CD4-positive, CD25-positive, alpha-beta regulatory T cell (primary cell): ENCODE measurements around the gene TRAF2. TPM values are rescaled to one million over a fixed set of nuclear protein-coding genes. Genes with fewer than 3 reads are reported as not detected.

Source experiments
- ATAC-seq, 2 donors: fragments of 150-1000 bp; cut with Tn5 transposase; one replicate each; pipeline ENCODE4 v1.10.0; 2021; ENCODE audit warnings: low read depth in 2 of 2, moderate number of reproducible peaks in 2 of 2, moderate library complexity in 1 of 2
- DNase-seq, 3 donors: peaks; one replicate each; pipeline versions ENCODE4 v3.0.0 to v3.0.0-alpha.2; 2012 to 2022; ENCODE audit warnings: mixed read lengths in 1 of 3
- H3K27ac ChIP-seq: one replicate; pipeline ENCODE4 v1.7.0; 2013; ENCODE audit warnings: mild to moderate bottlenecking, low read length; ENCODE audit not compliant: insufficient read depth, poor library complexity, severe bottlenecking
- H3K27me3 ChIP-seq: one replicate; pipeline ENCODE4 v1.7.0; 2013; ENCODE audit warnings: low read length; ENCODE audit not compliant: control insufficient read depth, insufficient read depth
- H3K36me3 ChIP-seq: one replicate; pipeline ENCODE4 v1.7.0; 2013; ENCODE audit warnings: mild to moderate bottlenecking, low read length, moderate library complexity; ENCODE audit not compliant: control insufficient read depth, insufficient read depth
- H3K4me1 ChIP-seq: 2 replicates; pipeline ENCODE4 v1.7.0; 2013; ENCODE audit warnings: mild to moderate bottlenecking, low read length; ENCODE audit not compliant: insufficient read depth, control insufficient read depth, poor library complexity, severe bottlenecking
- H3K4me3 ChIP-seq: one replicate; pipeline ENCODE4 v1.7.0; 2013; ENCODE audit warnings: low read depth, mild to moderate bottlenecking, low read length, moderate library complexity
- H3K9me3 ChIP-seq, 2 experiments: 1 replicate in 1 of 2; 2 replicates in 1 of 2; pipeline ENCODE4 v1.7.0; 2013; ENCODE audit warnings: low read length in 2 of 2, mild to moderate bottlenecking in 1 of 2, moderate library complexity in 1 of 2; ENCODE audit not compliant: control insufficient read depth in 2 of 2
- H3K27ac Mint-ChIP-seq, 3 donors: one replicate each; pipeline ENCODE4 v1.8.0; 2020 to 2022; ENCODE audit warnings: mild to moderate bottlenecking in 3 of 3, mixed read lengths in 3 of 3, moderate library complexity in 2 of 3
- H3K27me3 Mint-ChIP-seq: one replicate; pipeline ENCODE4 v1.8.0; 2022; ENCODE audit warnings: mild to moderate bottlenecking, mixed read lengths
- H3K36me3 Mint-ChIP-seq: one replicate; pipeline ENCODE4 v1.8.0; 2020; ENCODE audit warnings: mixed read lengths
- H3K4me1 Mint-ChIP-seq, 4 donors: one replicate each; pipeline ENCODE4 v1.8.0; 2020 to 2022; ENCODE audit warnings: mixed read lengths in 4 of 4, mild to moderate bottlenecking in 1 of 4
- H3K4me3 Mint-ChIP-seq, 4 donors: one replicate each; pipeline ENCODE4 v1.8.0; 2020 to 2022; ENCODE audit warnings: mild to moderate bottlenecking in 4 of 4, mixed read lengths in 4 of 4, moderate library complexity in 3 of 4
- H3K9me3 Mint-ChIP-seq, 7 donors: one replicate each; pipeline ENCODE4 v1.8.0; 2020 to 2022; ENCODE audit warnings: mixed read lengths in 7 of 7, mild to moderate bottlenecking in 3 of 7, moderate library complexity in 2 of 7
- polyA plus RNA-seq, 4 donors: library from polyadenylated mRNA; unstranded; fragments of 300-500 nt; fragmentation: Illumina TruSeq; gene quantifications; one replicate each; pipeline ENCODE4 v1.2.3, GENCODE V29; 2021
- total RNA-seq: library from RNA; stranded (reverse); gene quantifications from one replicate; pipeline ENCODE4 v1.2.3, GENCODE V29; 2022

TRAF2 gene
- total and polyA plus RNA-seq, 5 donors from 2014 or later, result 11.0 to 28.6 (median 16.8) TPM

DNA sequence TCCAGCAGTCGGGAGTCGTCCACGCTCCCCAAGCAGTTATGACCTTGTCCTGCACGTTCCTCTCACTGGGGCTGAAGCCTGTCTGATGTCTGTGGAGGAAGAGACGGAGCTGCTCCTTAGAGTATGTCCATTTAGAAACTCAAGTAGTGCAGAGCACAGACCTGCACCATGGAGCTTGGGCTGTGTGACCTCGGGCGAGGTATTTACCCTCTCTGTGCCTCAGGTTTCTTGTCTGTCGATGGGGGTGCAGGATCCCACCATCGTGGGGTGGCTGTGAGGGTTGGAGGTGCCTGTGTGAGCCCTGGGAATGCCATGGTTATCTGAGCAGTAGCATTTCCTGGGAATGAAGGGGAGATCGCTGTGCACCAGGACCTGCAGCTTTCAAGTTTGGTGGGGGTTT, 14.2 kb downstream of the TRAF2 start:
- Histone ChIP-seq H3K9me3 (no peaks in the 10 kb centered on the region), H3K27ac (peak overlapping the region; percentile 94), H3K4me3 (no peak overlapping the region), H3K27me3 (no peaks in the 10 kb centered on the region), H3K4me1 (peaks cover 53% of the 10 kb centered on the region), H3K36me3 (peaks cover 16% of the 10 kb centered on the region)
- Mint-ChIP-seq H3K4me3 (peak overlapping the region in 3 of 4 donors; percentile 31 to 51 (median 44)), H3K27me3 (no peaks in the 10 kb centered on the region), H3K27ac (peak overlapping the region; percentile 45 to 92 (median 71)), H3K36me3 (peaks cover 8% of the 10 kb centered on the region), H3K4me1 (peaks cover 8 to 76% (median 48%) of the 10 kb centered on the region in 4 donors), H3K9me3 (no peaks in the 10 kb centered on the region)
- ATAC-seq, result no peak
- no peak for DNase-seq

DNA sequence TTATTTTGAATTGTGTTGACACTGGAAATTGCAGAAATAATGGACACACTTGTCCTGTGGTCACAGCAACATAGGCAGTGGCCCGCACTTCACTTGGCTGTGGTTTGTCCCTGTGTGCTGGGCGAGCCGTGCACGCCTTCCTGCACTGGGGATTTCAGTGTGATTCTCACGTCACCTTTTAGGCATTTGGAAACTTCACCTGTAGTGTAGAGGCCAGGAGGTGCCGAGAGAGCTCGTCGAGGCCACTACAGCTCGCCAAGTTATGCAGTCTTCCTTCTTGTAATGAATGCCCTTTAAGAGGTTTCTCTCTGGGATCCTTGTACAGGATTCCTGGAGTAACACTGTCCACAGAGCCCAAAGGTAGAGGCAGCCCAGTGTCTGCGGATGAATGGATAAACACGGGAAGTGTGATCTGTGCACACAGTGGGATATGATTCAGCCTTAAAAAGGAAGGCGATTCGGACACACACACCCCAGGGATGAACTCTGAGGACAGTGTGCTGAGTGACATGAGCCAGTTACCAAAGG, 14.7 kb downstream of the TRAF2 start:
- Mint-ChIP-seq H3K4me1 (peaks cover 8 to 77% (median 49%) of the 10 kb centered on the region in 4 donors), H3K9me3 (no peaks in the 10 kb centered on the region), H3K27me3 (no peaks in the 10 kb centered on the region), H3K36me3 (peaks cover 8% of the 10 kb centered on the region), H3K27ac (peak overlapping the region; percentile 92 to 100 (median 97)), H3K4me3 (peak overlapping the region; percentile 80 to 87 (median 84))
- Histone ChIP-seq H3K4me1 (peaks cover 52% of the 10 kb centered on the region), H3K27me3 (no peaks in the 10 kb centered on the region), H3K36me3 (peaks cover 17% of the 10 kb centered on the region), H3K27ac (peak overlapping the region; percentile 94), H3K9me3 (no peaks in the 10 kb centered on the region), H3K4me3 (peak overlapping the region; percentile 69)
- no peak for DNase-seq
- ATAC-seq, result no peak

DNA sequence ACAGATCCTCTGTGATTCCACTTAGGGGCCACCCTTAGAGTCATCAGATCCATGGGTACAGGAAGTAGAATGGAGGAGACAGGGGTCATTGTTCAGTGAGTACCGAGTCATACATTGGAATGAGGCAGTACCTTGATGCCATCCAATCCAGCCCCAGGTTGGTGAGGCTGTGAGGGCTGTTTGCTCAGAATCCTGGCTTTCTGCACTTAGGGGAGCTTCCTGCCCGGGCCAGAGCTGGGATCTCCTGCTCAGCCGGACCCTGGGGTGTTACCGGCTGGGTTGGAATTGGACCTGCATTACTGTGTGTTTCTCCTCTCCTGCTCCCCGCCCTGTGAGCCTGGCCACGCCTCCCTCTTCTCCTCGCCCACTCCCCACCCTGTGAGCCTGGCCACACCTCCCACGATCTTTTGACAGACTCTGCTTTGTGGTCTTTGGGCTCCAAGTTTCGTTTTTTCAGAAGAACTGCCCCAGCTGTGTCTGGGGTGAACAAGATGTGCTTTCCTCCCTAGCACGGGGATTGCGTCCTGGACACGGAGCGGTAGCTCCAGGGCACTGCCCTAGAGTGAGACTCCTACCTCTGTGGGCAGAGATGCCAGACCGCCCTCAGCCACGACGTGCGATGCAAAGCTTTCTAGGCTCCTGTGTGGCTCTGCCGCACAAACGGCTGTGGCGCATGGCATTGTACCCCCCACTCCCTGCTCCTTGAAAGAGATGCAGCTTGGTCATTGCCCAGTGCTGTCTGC, 15.4 kb downstream of the TRAF2 start:
- no peaks in the 10 kb centered on the region for H3K27me3 Mint-ChIP-seq
- H3K4me1 Mint-ChIP-seq, result peaks cover 8 to 77% (median 48%) of the 10 kb centered on the region in 4 donors
- H3K36me3 ChIP-seq, result peaks cover 24% of the 10 kb centered on the region
- no peaks in the 10 kb centered on the region for H3K9me3 Mint-ChIP-seq
- peak; percentile 65 to 70 for ATAC-seq
- H3K27ac Mint-ChIP-seq, result peak overlapping the region; percentile 92 to 100 (median 97)
- peak overlapping the region; percentile 69 for H3K4me3 ChIP-seq
- peak overlapping the region; percentile 94 for H3K27ac ChIP-seq
- no peaks in the 10 kb centered on the region for H3K9me3 ChIP-seq
- H3K27me3 ChIP-seq, result no peaks in the 10 kb centered on the region
- peak overlapping the region; percentile 80 to 87 (median 84) for H3K4me3 Mint-ChIP-seq
- peaks cover 49% of the 10 kb centered on the region for H3K4me1 ChIP-seq
- H3K36me3 Mint-ChIP-seq, result peaks cover 12% of the 10 kb centered on the region
- DNase-seq, result peak; percentile 61 to 86 (median 62)

DNA sequence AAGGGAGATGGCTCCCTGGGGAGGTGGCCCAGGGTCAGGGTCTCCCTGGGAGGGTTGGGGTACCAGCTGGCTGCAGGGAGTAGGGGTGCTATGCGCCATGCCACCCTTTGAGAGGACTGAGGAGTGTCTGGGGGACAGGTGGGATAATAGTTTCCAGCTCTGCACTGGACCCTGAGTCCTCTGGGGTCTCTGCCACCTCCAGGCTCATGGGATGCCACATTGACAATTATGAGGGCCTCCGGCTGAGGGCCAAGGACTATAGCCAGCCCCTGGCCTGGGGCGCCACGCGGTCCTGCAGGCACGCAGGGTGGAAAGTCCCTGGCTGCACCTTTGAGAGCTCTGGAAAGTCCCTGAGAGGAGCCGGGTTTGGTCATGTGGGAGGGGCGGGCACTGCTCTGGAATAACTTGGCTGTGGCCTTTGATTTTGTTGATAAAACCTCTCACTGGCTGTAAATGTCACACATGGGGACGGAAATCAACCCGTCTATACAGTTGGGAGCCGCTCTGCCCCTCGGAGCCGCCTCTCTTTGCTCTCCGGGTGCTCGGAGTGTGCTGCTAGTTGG, 16.0 kb downstream of the TRAF2 start:
- Mint-ChIP-seq H3K36me3 (peaks cover 12% of the 10 kb centered on the region), H3K4me1 (peaks cover 8 to 71% (median 45%) of the 10 kb centered on the region in 4 donors), H3K27ac (peak overlapping the region; percentile 92 to 100 (median 97)), H3K9me3 (no peaks in the 10 kb centered on the region), H3K4me3 (peak overlapping the region; percentile 80 to 87 (median 84)), H3K27me3 (no peaks in the 10 kb centered on the region)
- H3K36me3 ChIP-seq, result peaks cover 27% of the 10 kb centered on the region
- H3K27ac ChIP-seq, result peak overlapping the region; percentile 94
- DNase-seq, result peak; percentile 67 to 82 (median 72)
- peak; percentile 69 to 76 for ATAC-seq
- H3K4me3 ChIP-seq, result peak overlapping the region; percentile 69
- peaks cover 49% of the 10 kb centered on the region for H3K4me1 ChIP-seq
- no peaks in the 10 kb centered on the region for H3K9me3 ChIP-seq
- no peaks in the 10 kb centered on the region for H3K27me3 ChIP-seq

DNA sequence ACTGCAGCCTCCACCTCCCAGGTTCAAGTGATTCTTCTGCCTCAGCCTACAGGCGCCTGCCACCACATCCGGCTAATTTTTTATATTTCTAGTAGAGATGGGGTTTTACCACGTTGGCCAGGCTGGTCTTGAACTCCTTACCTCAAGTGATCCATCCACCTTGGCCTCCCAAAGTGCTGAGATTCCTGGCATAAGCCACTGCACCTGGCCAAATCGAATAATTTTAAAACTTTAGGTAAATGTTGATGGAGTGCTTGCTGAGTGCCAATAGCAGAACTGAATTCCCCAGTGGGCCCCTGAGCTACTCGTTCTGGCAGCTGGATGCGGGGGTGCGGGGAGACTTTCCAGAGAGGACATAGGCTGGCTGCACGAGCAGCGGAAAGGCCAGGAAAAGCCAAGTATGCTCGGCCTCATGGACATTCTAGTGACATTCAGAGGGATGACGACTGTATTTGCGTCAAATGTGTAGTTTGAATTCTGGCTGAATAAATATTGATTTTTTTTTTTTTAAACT, 16.8 kb downstream of the TRAF2 start:
- Mint-ChIP-seq H3K36me3 (peaks cover 12% of the 10 kb centered on the region), H3K27me3 (no peaks in the 10 kb centered on the region), H3K4me1 (peaks cover 8 to 70% (median 44%) of the 10 kb centered on the region in 4 donors), H3K27ac (peak overlapping the region; percentile 92 to 100 (median 97)), H3K9me3 (no peaks in the 10 kb centered on the region), H3K4me3 (peak overlapping the region; percentile 80 to 87 (median 84))
- H3K27me3 ChIP-seq, result no peaks in the 10 kb centered on the region
- ATAC-seq, result no peak
- peaks cover 31% of the 10 kb centered on the region for H3K36me3 ChIP-seq
- H3K4me3 ChIP-seq, result peak overlapping the region; percentile 26
- H3K27ac ChIP-seq, result peak overlapping the region; percentile 94
- peaks cover 46% of the 10 kb centered on the region for H3K4me1 ChIP-seq
- no peaks in the 10 kb centered on the region for H3K9me3 ChIP-seq
- peak in 2 of 3 donors; percentile 43 to 53 for DNase-seq

DNA sequence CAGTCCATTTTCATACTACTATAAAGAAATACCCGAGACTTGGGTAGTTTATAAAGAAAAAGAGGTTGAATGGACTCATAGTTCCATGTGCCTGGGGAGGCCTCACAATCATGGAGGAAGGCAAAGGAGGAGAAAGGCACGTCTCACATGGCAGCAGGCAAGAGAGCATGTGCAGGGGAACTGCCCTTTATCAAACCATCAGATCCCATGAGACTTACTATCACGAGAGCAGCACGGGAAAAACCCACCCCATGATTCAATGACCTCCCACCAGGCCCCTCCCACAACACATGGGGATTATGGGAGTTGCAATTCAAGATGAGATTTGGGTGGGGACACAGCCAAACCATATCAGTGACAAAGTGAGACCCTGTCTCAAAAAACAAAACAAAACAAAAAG, 19.9 kb downstream of the TRAF2 start:
- DNase-seq, result no peak
- Mint-ChIP-seq H3K36me3 (peaks cover 7% of the 10 kb centered on the region), H3K4me1 (peaks cover 8 to 47% (median 27%) of the 10 kb centered on the region in 4 donors), H3K27me3 (no peaks in the 10 kb centered on the region), H3K4me3 (no peak overlapping the region), H3K9me3 (no peaks in the 10 kb centered on the region), H3K27ac (peak overlapping the region in 1 of 3 donors; percentile 80)
- no peaks in the 10 kb centered on the region for H3K9me3 ChIP-seq
- H3K36me3 ChIP-seq, result peaks cover 37% of the 10 kb centered on the region
- peaks cover 28% of the 10 kb centered on the region for H3K4me1 ChIP-seq
- H3K27me3 ChIP-seq, result no peaks in the 10 kb centered on the region
- ATAC-seq, result no peak
- no peak overlapping the region for H3K4me3 ChIP-seq
- H3K27ac ChIP-seq, result no peak overlapping the region

DNA sequence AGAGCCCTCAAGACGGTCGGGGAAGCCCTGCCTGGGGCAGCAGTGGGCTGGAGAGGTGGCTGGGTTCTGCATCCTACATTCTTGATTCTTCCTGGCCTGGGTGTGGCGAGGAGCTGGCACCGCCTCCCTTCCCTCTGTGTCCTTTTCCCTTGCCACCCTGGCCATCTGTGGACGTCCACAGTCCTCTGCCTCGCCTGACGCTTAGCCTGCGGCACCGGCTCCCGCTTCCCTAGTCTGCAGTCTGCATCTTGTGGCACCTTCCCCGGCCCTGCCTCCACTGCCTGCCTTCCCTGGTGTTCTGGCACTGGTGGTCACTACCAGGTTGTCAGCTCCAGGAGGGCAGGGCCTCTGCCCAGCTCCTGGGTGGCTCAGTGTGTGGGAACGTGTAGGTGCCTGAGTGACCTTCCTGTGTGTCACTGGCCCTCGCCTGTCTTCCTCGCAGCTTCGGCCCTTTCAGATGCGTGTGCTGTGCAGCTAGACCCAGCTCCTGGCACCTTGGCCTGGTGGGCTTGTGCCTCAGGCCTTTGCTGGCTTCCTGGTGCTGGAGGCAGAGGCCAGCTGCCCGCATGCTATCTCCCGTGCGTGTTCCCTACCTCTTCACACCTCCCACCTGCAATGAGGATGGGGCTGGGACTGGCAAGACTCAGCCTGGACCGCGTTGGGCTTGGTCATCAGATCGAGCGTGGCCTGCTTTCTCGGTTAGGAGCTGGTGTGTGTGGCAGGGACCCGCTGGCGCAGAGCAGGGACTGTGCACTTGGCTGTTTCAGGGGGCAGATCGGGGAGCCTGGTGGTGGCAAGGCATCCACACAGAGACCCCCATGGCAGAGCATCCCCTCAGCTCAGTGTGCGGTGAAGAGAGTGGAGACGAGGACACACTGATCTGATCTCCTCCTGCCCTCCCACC, 20.9 kb downstream of the TRAF2 start:
- peaks cover 4% of the 10 kb centered on the region for H3K36me3 Mint-ChIP-seq

More for the DNA sequence above, 20.9 kb downstream of the TRAF2 start:
- no peaks in the 10 kb centered on the region for H3K27me3 ChIP-seq
- DNase-seq (no peak), ATAC-seq (no peak)
- peaks cover 37% of the 10 kb centered on the region for H3K36me3 ChIP-seq
- Mint-ChIP-seq H3K4me3 (no peak overlapping the region), H3K4me1 (peaks cover 4 to 37% (median 21%) of the 10 kb centered on the region in 4 donors), H3K27me3 (no peaks in the 10 kb centered on the region), H3K9me3 (no peaks in the 10 kb centered on the region), H3K27ac (peak overlapping the region in 1 of 3 donors; percentile 59)
- H3K4me1 ChIP-seq, result peaks cover 18% of the 10 kb centered on the region
- no peaks in the 10 kb centered on the region for H3K9me3 ChIP-seq
- no peak overlapping the region for H3K27ac ChIP-seq
- H3K4me3 ChIP-seq, result no peak overlapping the region
